Eye (tissue), 1 donor: ENCODE results near the gene GGNBP2.
A peak's percentile ranks its signal among the peaks of the same experiment; 100 is the strongest.
"Not testable (repeated sequence)": the region's sequence is repeated elsewhere in the genome, so short reads cannot be mapped to it uniquely, and the experiment has no call there.

Experiments
- DNase-seq: peaks from one replicate; pipeline ENCODE4 v3.0.0-alpha.2; 2015

The GGNBP2 gene, protein sequence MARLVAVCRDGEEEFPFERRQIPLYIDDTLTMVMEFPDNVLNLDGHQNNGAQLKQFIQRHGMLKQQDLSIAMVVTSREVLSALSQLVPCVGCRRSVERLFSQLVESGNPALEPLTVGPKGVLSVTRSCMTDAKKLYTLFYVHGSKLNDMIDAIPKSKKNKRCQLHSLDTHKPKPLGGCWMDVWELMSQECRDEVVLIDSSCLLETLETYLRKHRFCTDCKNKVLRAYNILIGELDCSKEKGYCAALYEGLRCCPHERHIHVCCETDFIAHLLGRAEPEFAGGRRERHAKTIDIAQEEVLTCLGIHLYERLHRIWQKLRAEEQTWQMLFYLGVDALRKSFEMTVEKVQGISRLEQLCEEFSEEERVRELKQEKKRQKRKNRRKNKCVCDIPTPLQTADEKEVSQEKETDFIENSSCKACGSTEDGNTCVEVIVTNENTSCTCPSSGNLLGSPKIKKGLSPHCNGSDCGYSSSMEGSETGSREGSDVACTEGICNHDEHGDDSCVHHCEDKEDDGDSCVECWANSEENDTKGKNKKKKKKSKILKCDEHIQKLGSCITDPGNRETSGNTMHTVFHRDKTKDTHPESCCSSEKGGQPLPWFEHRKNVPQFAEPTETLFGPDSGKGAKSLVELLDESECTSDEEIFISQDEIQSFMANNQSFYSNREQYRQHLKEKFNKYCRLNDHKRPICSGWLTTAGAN

DNA sequence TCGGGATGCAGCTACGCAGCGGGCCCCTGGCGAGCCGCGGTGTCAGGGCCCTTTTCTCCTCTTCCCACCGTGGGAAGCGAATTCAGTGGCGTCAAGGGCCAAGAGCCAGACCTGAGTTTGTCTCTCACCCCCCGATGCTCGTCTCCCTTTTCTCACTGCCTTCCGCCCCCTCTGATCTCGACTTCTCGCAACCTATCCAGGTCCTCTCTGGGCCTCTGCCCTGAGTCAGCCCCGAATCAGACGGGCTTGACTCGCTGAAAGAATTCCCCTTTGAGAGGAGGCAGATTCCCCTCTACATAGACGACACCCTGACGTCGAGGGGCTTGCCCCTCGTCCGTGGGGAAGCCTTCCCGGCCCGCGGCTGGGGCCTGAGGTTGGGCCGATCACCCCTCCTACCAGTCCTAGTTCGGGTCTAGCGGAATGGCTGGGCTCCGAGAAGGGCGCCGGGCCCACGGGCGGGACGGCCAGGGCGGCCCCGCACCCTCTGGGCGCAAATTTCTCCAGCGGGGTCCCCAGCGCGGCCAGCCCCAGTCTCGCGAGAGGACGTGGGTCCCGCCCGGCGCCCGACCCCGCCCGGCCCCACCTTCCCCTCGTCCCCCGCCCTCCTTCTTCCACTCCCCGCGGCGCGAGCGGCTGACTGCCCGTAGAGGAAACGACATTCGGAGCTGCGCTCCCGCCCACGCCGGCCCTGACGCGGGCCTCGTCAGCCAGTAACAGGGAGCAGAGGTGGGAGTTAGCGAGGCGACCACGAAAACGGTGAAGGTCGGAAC, at the start of gene GGNBP2:
Gene GGNBP2 (plus strand): TSS at position 613 of the 770 bp plus-strand sequence. CDS start 806 bp downstream, outside the sequence.
- peak; percentile 97 for DNase-seq

DNA sequence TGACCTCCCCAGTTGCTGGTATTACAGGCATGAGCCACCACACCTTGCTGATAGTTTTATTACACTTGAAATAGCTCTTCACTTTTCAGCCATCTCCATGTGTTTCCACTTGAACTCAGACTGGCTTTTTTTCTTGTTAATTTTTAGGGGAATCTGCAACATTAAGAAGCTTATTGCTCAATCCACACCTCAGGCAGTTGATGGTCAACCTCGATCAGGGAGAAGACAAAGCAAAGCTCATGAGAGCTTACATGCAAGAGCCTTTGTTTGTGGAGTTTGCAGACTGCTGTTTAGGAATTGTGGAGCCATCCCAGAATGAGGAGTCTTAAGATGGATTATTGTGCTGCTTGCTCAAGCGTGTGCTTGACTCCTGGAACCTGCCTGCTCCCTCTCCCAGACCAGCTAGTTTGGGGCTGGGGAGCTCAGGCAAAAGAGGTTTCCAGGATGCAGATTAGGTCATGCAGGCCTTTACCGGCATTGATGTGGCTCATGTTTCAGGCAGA, 49.6 kb upstream of the GGNBP2 start:
- no peak for DNase-seq

DNA sequence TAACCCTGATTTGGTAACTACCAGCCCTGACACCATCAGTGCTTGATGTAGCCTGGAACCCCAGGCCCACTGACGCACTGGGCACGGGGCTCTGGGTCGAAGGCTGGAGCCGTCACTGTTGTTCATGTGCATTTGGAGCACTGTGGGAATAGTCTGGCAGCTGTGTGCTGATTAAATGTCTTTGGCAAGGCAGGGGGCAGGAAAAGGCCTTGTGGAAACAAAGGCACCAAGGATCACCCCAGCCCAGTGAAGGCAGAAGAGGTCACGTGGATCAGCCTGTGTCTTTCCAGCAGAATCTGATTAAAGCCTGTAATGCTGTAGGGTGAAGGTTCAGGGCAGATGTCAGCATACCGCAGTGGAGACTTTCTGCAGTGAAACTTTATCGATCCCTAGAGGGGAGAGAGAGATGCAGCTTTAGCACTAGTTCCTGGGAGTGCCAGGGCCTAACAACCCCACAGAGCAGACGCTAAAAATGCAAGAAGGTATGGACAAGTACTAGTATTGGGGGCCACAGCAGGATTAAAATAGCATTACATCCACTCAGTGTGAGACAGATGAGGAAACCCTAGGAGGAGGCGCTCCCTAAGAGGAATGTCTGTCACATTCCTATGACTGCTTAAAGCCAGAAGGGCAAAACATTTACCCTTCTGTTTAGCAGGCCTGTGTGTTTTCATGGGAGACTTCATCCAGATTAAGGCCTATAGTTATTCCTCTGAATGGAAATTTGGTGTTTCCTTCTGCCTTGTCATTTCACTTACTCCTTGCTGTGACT, 48.5 kb upstream of the GGNBP2 start:
- DNase-seq = no peak

DNA sequence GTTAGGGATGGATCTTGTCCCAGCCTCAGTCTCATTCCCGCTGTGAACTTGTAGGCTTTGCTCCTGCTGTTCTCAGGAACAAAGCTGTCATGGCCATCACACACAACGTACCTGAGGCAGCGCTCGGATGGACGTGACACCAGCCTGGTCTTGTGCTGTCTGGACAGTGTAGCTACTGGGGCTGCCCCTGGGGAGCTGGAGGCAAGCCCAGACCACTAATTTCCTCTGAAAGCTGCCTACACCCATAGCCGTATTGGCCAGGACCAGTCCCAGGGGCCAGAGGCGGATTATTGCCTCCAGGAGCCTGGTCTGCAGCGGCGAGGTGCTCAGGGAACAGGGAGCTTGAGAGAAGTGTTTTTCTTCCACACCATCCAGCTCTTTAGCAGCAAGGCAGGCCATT, 46.6 kb upstream of the GGNBP2 start:
- peak; percentile 11 for DNase-seq

DNA sequence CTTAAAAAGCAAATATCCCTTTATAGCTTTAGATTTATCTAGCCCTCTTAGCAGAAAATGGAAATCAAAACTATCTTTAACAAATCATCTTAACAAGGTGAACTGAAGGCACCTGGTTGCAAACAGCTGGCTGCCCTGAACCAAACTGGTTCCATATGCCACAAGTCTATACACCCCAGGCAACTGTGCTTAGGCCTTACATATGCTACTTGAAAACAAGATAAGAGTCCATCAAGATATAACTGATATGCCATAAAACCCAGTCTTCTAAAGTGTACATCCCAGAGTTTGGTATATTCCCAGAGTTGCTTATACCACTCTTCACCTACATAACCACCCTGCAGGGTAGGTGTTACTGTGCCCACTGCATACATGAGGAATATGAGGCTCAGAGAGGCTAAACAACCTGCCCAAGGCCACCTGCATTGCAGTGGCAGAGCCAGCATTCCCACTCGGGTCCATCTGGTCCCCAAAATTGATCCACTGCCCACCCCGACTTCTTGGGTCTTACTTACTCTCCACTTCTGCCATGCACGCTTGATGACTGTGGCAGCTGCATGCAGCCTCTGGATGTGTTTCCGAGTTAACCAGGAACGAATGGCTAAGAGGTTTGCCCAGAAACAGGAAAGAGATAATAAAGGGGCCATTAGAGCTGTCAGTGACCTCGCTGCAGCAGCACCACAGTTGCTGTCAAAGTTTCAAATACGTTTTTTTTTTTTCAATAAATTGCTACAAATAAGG, 46.0 kb upstream of the GGNBP2 start:
- DNase-seq = no peak

DNA sequence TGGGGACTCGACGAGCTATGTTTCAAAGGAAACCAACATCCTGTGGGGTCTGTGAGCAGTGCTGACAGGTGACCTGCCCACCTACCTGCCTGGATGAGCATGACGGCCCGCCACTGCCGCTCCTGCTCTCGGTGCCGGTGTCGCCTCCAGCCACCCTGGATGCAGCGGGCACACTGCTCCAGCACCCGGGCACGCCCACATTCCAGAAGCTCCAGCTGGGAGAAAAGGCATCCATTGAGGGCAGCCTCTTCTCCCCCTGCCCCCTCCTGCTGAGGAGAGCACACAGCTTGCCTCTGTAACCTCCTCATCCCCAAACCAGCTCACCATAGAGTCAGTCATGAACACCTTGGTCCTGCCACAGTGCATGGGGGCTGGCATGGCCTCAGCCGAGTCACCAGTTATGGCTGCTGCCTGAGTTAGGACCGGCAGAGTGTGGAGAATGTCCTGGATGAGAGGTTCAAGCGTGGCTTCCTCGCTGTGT, 43.9 kb upstream of the GGNBP2 start:
- no peak for DNase-seq

DNA sequence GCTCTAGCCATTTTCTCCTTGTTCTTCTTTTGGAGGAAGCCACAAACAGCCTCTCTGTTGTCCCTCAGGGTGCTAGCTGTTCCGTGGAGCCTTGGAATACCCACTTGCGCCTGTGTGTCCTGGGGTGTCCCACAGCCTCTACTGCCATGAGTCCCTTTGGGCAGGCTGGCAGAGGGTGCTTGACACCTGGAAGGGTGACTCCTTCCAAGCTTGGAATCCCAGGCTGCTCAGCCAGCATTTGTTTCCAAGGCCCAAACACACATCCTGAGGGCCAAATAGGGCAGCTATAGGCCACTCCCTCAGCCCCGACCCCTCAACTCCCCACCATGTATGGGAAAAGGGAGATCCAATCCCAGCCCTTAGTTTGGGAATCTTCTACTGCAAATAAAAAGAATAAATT, 43.4 kb upstream of the GGNBP2 start:
- no peak for DNase-seq

DNA sequence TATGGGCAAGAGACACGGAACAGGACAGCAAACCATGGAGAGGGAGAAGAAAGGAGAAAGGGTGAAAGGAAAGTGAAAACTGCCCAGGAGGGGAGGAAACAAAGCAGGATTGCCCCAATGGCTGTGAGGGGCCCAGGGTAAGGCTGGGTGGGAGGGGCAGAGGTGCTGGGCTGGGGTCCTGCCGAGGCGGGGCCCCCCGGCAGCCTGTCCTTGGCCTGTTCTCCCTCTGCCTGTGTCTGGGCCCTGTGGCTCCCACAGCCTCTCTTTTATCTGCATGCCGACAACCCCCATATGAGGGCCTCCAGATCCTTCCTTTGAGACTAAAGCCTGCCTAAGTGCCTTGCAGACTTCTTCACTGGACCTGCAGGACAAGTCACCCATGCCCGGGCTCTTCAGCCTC, 42.8 kb upstream of the GGNBP2 start:
- DNase-seq = no peak

DNA sequence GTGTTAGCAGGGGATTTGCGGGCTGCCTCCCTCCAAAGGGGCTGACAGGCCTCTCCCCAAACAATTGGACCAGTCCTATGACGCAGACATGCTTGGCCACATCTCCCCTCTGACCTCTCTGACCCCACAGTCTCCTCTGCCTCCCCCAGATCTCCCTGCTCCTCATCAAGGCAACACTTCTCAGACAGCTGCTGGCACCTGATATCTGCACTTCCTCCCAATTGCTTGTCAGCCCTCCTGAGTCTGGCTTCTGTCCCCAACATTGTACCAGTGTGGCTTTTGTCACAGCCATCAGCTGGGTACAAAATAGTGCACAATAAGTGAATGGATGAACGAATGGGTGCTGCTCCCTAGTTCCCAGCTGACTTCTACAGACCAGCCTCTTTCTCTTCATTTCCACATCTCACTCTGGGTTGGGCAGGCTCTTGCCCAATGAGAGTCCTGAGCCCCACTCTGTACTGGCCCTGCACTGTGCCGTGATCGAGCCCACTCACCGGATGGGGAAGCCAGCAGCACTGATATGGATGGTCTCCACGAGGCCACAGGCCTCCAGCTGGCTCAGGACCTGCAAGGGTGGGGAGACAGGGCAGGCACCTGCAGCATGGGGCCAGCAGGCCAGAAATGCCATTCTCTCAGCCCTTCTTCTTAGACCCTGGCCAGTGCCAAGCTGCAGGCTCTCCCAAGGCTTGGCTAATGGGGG, 41.1 kb upstream of the GGNBP2 start:
- DNase-seq = no peak

DNA sequence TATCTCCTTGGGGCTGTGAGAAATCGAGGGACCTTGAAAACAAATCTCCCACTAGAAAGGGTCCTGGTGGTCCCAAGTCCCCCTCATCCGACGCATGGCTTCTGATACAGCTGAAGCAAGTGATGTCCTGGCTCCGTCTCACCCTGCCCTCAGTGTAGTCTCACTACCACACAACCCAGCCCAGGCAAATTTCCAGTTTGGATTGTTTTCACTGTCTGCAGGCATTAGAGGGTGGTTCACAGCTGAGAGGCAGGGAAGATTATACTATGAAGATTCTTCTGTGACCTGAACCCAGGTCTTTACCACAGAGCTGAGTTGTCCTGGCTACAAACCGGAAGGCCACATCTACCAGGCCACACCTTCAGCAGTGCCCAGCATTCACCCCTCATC, 40.6 kb upstream of the GGNBP2 start:
- no peak for DNase-seq

DNA sequence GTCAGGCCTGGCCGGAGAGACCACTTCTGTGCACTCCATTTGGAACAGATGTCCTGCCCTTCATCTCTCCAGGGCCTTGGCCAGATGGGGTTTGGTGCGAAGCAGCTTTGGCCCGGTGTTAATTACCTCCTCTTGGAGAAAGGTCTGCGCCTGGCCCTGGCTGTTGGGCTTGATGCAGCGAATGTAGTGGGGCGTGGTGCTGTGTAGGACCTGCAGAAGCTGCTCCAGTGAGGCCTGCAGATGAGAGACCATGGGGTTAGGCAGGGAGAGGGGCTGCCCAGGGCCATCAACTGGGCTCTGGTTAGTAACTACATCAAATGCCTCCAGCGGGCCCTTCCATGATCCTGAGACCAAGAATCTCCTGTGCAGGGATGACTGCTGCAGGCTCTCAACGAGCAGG, 39.5 kb upstream of the GGNBP2 start:
- no peak for DNase-seq

DNA sequence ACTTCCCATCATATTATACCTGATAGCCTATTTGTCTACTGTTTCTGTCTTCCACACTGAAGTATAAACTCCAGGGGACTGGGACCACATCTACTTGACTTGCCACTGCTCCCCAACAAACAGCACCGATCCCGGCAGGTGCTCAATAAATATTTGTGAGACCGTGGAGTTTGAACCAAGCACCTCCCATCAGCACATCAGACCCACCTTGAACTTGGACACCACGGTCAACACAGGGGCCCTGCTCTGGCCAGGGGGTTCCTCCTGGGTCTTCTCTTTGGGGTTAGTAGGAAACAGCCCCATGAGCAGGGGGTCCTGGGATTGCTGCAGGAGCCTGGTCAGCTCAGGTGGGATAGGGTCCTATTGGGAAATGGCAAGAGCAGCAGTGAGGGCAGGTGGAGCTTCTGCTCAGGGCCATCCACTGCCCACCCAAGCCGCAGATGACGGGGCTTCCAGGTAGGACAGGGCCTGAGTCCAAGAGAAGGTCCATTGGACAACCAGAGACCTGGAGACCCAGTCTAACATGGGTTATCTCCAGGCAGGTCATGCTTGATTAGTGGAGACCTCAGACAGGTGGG, 38.4 kb upstream of the GGNBP2 start:
- DNase-seq = no peak

DNA sequence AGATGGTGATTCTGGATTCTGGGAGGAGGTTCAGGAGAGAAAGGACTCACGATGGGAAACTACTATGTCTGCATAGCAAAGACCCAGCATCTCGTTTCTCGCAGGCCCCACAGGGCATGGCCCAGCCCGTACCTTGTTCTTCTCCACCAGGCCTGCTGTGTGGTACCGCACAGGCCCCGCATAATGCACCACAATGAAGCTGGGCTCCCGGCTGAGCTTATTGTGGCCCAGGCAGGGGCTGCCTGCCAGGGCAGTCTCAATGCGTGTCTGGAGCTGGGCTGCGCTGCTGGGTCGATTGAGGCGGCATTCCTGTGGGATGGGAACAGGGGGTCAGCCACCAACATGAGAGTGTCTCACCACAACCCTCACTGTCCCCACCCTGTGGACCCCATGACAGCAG, 37.9 kb upstream of the GGNBP2 start:
- no peak for DNase-seq

DNA sequence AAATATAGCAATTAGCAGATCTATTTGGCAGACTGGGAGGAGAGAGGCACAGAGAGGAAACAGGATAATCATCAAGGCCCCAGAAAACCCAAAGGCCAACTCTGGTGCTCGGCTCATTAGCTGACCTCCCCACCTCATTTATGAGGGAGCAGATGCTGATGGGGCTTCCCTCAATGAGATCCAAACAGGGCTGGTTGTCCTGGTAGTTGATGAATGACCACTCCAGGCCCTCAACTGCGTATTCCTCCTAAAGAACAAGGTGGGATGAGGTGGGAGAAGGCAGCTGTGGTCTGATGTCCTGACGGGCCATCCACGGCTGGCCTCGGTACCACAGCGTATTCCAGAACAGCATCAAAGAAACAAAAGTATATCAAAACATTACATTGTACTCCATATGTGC, 37.5 kb upstream of the GGNBP2 start:
- no peak for DNase-seq

DNA sequence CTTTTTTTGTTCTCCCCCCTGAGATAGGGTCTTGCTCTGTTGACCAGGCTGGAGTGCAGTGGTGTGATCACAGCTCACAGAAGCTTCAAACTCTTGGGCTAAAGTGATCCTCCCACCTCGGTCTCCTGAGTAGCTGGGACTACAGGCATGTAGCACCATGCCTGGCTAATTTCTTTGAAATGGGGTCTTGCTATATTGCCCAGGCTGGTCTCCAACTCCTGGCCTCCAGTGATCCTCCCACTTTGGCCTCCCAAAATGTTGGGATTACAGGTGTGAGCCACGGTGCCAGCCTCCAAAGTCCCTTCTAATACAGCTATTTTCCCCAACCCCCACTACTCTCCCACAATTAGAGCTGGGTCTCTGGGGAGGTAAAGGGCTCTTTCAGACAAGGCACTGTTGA, 36.3 kb upstream of the GGNBP2 start:
- DNase-seq = not testable (repeated sequence)

DNA sequence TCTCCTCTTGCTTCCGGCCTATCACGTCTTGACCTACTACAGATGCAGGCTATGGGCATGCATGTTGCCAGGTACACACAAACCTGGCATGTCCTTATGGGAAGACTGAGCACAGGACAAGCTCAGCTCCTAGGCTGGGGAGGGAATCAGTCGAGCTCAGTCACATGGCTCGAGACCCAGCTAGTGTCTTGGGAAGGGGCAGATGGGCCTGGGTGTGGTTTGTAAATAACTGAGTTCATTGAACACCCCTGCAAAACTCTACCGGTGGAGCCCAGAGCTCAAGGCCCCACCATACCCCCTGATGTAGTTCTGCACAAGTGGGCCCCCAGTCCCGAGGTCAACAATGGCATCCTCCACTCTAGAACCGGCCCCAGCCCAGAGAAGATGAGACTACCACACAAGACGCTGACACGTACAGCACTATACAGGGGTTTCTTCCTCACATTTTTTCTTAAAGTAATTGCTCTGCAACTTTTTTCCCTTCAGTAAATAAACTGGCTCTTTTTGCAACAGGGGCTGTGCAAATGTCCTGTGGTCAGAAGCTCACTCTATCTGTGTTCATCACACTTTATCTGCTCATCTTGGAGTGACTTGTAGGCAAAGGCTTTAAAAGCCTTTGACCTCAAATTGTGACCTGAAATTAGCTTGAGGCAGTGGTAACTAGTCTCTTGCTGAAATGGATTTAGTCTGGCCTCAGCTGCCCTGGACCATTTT, 35.3 kb upstream of the GGNBP2 start:
- no peak for DNase-seq

DNA sequence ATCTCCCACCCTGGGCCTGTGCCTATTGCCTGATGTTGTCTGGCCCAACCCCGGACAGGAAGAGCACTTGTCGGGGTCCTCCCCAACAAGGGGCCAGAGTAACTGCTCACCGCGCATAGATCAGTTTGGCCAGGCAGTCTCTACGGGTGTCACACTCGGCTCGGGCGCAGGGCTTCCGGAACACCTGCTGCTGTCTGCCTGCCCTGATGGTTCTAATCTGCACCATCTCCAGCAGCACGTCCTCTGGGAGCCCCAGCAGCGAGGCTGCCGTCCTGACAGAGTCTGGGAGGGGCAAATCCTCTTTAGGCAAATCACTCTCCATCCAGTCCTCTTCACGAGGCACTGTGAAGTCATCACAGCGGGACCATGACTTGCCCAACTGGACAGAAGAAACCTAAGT, 34.1 kb upstream of the GGNBP2 start:
- no peak for DNase-seq

DNA sequence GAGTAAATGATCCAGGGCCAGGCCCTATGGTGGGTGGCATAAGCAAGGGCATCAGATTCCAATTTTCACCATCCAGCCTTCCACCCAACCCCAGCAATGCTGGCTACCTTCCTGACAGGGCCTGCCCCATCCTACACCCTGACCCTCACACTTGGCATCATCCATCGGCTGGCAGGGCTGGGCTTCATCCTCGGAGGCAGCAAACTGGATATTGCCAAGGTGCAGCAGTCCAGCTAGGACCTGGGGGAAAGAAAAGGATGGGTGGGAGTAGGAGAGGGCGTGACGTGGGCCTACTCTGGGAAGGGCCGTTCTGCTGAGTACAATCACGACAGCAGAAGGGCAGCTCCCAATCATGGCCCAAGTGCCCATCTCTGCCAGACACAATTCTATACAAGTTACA, 33.5 kb upstream of the GGNBP2 start:
- DNase-seq = no peak

DNA sequence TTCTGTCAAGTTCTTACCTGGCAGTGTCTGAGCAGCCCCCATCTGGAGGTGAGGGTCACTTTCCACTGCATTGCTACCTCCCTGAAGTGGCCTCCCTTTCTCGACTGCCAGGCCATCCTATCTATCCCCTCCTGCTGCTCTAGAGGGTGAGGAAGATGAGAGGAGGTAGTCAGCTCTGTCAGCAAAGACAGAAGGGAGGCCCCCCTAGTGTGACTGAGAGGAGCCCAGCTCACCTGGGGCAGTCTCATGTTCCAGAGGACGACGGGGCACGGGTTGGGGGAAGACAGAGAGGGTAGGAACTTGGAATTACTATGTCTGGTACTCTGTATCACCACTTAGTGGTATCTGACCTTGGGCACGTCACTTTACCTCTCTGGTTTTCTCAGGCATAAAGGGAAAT, 32.1 kb upstream of the GGNBP2 start:
- no peak for DNase-seq

DNA sequence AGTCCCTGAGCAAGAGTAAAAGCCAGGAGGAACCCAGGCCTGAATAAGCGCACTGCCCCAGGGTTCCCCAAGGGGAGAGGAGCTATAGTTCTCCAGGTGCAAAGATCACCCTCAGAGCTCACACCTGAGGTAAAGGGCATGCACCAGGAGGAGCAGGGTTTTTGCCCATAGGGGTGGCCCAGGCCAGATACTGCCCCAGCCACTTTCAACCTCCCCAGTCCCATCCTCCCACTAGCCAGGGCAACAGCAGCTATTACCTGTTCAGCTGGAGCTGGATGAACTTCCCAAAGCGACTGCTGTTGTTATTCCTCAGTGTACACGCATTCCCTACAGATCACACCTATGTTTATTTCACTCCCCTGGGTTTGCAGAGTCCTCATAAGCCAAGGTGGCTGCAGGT, 29.9 kb upstream of the GGNBP2 start:
- DNase-seq = no peak
